Breast epithelium (tissue), 4 donors: ENCODE results near the gene PPTC7. TPM values are rescaled to one million over a fixed set of nuclear protein-coding genes. Genes with fewer than 3 reads are reported as not detected.
"Not testable (repeated sequence)": the region's sequence is repeated elsewhere in the genome, so short reads cannot be mapped to it uniquely, and the experiment has no call there.

Experiments
- DNase-seq, 2 donors: peaks; one replicate each; pipeline ENCODE4 v3.0.0-alpha.2; 2019; ENCODE audit warnings: low spot score in 2 of 2
- H3K27ac ChIP-seq, 2 donors: fragments of 200-600 bp; sonication (generic) in 1 of 2; one replicate each; pipeline ENCODE4 v1.5.1; 2016 to 2019; ENCODE audit warnings: mild to moderate bottlenecking in 1 of 2
- H3K27me3 ChIP-seq, 2 donors: fragments of 200-600 bp; sonication (generic) in 1 of 2; one replicate each; pipeline versions ENCODE4 v1.5.1 to v1.6.0; 2017 to 2019; ENCODE audit warnings: control low read depth in 1 of 2, mild to moderate bottlenecking in 1 of 2
- H3K36me3 ChIP-seq: fragments of 200-600 bp; one replicate; pipeline ENCODE4 v1.5.1; 2019
- H3K4me1 ChIP-seq, 2 donors: fragments of 200-600 bp; sonication (generic); one replicate each; pipeline ENCODE4 v1.5.1; 2016 to 2019; ENCODE audit warnings: control low read depth in 1 of 2
- H3K4me3 ChIP-seq, 3 donors: fragments of 200-600 bp; sonication (generic); 1 replicate in 2 of 3; 2 replicates in 1 of 3; pipeline ENCODE4 v1.5.1; 2016 to 2019; ENCODE audit warnings: mild to moderate bottlenecking in 3 of 3, moderate library complexity in 2 of 3
- H3K9me3 ChIP-seq, 2 donors: fragments of 200-600 bp; sonication (generic) in 1 of 2; one replicate each; pipeline ENCODE4 v1.5.1; 2016 to 2019; ENCODE audit warnings: control low read depth in 1 of 2
- POLR2A ChIP-seq: fragments of 450-650 bp; IDR thresholded peaks from one replicate; pipeline ENCODE4 v1.6.1; 2016; ENCODE audit warnings: antibody characterized with exemption, mild to moderate bottlenecking, moderate library complexity
- POLR2AphosphoS5 ChIP-seq, 3 donors: sonication (generic); formaldehyde crosslinking; IDR thresholded peaks; one replicate each; pipeline ENCODE4 v1.6.1; 2017; ENCODE audit warnings: antibody characterized with exemption in 3 of 3
- intact Hi-C: fragments of 100-400 bp; cut with DNase I; formaldehyde crosslinking; loops from one replicate; pipeline ENCODE4 v1.15.1; 2023; ENCODE audit warnings: low total_unique reads
- total RNA-seq, 3 donors: library from RNA; depleted of rRNA; stranded (reverse); fragments of >200 nt; gene quantifications; one replicate each; pipeline ENCODE4 v1.1.0, GENCODE V29; 2016
- TF ChIP-seq, protein P1 (sequence below), 3 donors: fragments of 450-650 bp; IDR thresholded peaks; one replicate each; pipeline ENCODE4 v1.5.1; 2016 to 2017; ENCODE audit warnings: antibody characterized with exemption in 3 of 3, mild to moderate bottlenecking in 3 of 3, moderate library complexity in 3 of 3

The PPTC7 gene
- total RNA-seq, 3 donors from 2014 or later, result 21.6 to 31.9 (median 26.7) TPM

DNA sequence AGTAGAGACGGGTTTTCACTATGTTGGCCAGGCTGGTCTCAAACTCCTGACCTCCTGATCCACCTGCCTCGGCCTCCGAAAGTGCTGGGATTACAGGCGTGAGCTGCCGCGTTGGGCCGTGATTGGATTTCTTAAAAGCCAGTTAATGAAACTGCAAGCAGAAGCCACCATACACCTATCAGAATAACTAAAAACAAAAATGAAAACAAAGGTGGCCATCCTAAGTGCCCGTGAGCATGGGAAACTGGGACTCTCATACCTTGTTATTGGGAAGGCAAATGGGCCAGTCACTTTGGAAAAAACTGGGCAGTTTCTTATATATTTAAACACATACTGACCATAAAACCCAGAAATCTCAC is 23.1 kb upstream of the PPTC7 start:
- Histone ChIP-seq H3K36me3 (no peaks in the 10 kb centered on the region), H3K4me1 (no peaks in the 10 kb centered on the region), H3K9me3 (no peaks in the 10 kb centered on the region), H3K27ac (no peak overlapping the region), H3K4me3 (peak overlapping the region in 1 of 3 donors; percentile 3), H3K27me3 (no peaks in the 10 kb centered on the region)
- no peak for DNase-seq
- intact Hi-C loops, result no loop called here
- TF ChIP-seq POLR2A (no peak), POLR2AphosphoS5 (IDR thresholded peaks at IDR 0.05) (no peak)
- TF ChIP-seq, protein P1, sequence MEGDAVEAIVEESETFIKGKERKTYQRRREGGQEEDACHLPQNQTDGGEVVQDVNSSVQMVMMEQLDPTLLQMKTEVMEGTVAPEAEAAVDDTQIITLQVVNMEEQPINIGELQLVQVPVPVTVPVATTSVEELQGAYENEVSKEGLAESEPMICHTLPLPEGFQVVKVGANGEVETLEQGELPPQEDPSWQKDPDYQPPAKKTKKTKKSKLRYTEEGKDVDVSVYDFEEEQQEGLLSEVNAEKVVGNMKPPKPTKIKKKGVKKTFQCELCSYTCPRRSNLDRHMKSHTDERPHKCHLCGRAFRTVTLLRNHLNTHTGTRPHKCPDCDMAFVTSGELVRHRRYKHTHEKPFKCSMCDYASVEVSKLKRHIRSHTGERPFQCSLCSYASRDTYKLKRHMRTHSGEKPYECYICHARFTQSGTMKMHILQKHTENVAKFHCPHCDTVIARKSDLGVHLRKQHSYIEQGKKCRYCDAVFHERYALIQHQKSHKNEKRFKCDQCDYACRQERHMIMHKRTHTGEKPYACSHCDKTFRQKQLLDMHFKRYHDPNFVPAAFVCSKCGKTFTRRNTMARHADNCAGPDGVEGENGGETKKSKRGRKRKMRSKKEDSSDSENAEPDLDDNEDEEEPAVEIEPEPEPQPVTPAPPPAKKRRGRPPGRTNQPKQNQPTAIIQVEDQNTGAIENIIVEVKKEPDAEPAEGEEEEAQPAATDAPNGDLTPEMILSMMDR (IDR thresholded peaks at IDR 0.05), result no peak

DNA sequence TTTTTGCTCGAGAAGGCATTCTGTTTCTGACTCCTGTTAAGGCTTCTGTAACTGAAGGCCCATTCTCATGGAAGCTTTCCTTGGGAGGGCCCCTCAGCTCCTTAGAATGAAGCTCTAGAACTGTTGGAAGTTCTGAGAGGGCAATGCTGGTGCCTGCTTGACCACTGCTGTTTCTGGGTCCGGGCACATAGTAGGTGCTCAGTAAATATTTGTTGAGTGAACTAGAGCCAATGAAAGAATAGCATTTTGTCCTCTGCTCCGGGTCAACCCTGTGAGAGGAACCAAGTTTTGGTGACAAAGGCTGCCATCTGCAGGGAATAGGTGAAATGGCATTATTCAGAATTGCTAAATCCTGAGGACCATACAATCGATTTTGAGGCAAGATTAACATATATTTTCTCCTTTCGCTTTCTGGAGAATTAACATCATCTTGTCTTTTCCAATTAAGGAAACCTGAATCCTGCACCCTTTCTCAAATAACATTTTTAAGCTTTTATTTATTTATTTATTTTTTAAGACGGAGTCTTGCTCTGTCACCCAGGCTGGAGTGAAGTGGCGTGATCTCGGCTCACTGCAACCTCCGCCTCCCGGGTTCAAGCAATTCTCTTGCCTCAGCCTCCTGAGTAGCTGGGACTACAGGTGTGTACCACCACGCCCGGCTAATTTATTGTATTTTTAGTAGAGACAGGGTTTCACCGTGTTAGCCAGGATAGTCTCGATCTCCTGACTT is 19.1 kb upstream of the PPTC7 start:
- H3K36me3 ChIP-seq, H3K27ac ChIP-seq, H3K9me3 ChIP-seq, H3K4me1 ChIP-seq, H3K4me3 ChIP-seq, DNase-seq, H3K27me3 ChIP-seq: not testable (repeated sequence)
- intact Hi-C loops, result loop anchor here (5.0 kb wide), 2 partner anchors 90 to 1050 kb away; no protein-coding TSS in a partner anchor
- TF ChIP-seq POLR2AphosphoS5 (IDR thresholded peaks at IDR 0.05), result peak in 1 of 3 donors; percentile 28
- TF ChIP-seq, protein P1 (IDR thresholded peaks at IDR 0.05), result peak; percentile 31 to 79 (median 69)

DNA sequence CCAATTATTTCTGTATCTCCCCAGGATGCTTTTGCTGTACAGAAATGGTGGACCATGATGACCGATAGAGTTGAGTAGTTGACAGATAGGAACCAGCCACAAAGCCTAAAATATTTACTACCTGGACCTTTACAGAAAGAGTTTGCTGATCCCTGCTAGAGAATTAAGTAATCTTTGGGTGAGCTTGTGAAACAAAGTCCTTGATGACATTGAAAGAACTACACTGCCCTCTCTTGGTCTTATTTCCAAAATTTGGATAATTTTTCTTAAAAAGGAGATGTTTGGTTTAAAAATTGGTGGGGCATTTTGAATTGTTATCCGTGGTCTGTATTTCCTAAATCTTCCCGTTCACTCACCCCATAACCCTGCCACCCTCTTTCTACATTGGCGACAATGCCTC is 17.1 kb upstream of the PPTC7 start:
- Histone ChIP-seq H3K27me3 (no peaks in the 10 kb centered on the region), H3K4me3 (no peak overlapping the region), H3K27ac (no peak overlapping the region), H3K9me3 (no peaks in the 10 kb centered on the region), H3K36me3 (no peaks in the 10 kb centered on the region), H3K4me1 (no peaks in the 10 kb centered on the region)
- DNase-seq, result no peak
- no peak for TF ChIP-seq POLR2AphosphoS5 (IDR thresholded peaks at IDR 0.05)
- no peak for TF ChIP-seq POLR2A
- TF ChIP-seq, protein P1 (IDR thresholded peaks at IDR 0.05), result peak in 2 of 3 donors; percentile 59 to 66
- intact Hi-C loops, result loop anchor here (5.0 kb wide), 2 partner anchors 88 to 1048 kb away; no protein-coding TSS in a partner anchor

DNA sequence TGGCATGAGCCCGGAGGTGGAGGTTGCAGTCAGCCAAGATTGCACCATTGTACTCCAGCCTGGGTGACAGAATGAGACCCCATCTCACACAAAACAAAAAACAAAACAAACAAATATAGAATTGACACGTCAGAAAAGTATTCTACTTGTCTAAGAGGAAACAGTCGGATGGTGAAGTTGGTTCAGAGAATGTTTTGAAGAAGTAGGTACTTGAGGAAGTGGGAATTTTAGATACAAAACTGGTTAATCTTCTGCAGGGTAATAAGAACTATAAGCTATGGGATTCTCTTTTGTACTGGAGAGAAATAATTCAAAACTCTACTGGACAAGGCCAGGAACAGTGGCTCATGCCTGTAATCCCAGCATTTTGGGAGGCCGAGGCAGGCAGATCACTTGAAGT is 16.2 kb upstream of the PPTC7 start:
- Histone ChIP-seq H3K27me3 (no peaks in the 10 kb centered on the region), H3K27ac (no peak overlapping the region), H3K9me3 (no peaks in the 10 kb centered on the region), H3K4me1 (no peaks in the 10 kb centered on the region), H3K36me3 (no peaks in the 10 kb centered on the region), H3K4me3 (no peak overlapping the region)
- intact Hi-C loops, result no loop called here
- TF ChIP-seq POLR2A (no peak), POLR2AphosphoS5 (IDR thresholded peaks at IDR 0.05) (no peak)
- TF ChIP-seq, protein P1 (IDR thresholded peaks at IDR 0.05), result no peak
- DNase-seq, result no peak

DNA sequence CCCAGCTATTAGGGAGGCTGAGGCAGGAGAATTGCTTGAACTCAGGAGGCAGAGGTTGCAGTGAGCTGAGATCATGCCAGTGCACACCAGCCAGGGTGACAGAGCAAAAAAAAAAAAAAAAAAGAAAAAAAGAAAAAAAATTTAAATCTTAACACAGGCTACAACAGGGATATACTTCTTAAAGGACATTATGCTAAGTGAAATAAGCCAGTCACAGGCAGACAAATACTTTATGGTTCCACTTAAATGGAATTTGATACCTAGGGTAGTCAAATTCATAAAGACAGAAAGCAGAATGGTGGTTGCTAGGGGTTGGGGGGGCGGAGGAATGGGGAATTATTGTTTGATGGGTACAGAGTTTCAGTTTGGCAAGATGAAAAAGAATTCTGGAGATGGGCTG is 14.8 kb upstream of the PPTC7 start:
- Histone ChIP-seq H3K4me1 (no peaks in the 10 kb centered on the region), H3K27me3 (no peaks in the 10 kb centered on the region), H3K9me3 (no peaks in the 10 kb centered on the region), H3K27ac (no peak overlapping the region), H3K36me3 (no peaks in the 10 kb centered on the region), H3K4me3 (no peak overlapping the region)
- intact Hi-C loops, result no loop called here
- TF ChIP-seq POLR2A (no peak), POLR2AphosphoS5 (IDR thresholded peaks at IDR 0.05) (no peak)
- TF ChIP-seq, protein P1 (IDR thresholded peaks at IDR 0.05), result no peak
- no peak for DNase-seq

DNA sequence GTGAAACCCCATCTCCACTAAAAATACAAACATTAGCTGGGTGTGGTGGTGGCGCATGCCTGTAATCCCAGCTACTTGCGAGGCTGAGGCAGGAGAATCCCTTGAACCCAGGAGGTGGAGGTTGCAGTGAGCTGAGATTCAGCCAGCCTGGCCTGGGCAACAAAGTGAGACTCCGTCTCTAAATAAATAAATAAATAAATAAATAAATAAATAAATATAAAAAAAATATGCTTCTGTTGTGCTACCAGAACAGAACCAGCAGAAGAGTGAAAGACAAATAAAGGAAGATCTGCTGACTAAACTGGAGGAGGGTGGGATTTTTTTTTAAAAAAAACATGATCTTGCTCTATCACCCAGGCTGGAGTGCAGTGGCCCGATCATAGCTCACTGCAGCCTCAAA is 9.8 kb upstream of the PPTC7 start:
- intact Hi-C loops, H3K4me3 ChIP-seq, H3K4me1 ChIP-seq, DNase-seq, H3K36me3 ChIP-seq, H3K27ac ChIP-seq, H3K9me3 ChIP-seq, H3K27me3 ChIP-seq: not testable (repeated sequence)
